Measurements from ENCODE around the gene REXO4. TPM values are rescaled to one million over a fixed set of nuclear protein-coding genes. Genes with fewer than 3 reads are reported as not detected.

The REXO4 gene
- total and polyA plus RNA-seq, 9 of the 15 experiments (the other 6 are each of a cell fraction or from before 2014, with no cell fraction given), result 3.4 to 72.9 (median 31.1) TPM

DNA sequence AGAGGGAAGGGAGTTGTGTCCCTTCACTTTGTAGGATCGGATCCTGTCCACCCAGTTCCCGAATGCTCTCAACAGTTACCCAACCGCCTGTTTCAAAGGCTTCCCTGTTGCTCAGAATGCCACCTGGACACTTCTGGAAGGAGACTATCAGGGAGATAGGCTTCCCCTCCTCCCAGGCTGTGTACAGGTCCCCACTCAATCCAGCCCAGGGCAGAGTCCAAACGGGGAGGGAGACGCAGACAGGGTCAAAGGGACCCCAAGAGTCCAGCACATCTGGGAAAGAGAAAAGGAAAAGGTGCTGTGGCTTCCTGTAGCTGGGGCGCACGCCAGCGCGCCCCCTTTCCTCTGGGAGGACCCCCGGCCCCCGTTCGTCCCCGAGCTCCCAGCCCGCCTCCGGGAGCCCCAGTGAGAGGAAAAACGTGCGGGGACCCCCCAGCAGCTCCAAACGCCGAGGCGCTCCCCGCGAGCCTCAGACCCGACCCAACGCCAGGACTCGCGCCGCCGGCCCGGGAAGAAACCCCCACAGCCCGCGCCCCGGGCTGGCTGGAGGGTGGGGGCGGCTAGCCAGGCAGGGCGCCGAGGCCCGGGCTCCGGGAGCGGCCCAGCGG is 42.6 kb downstream of the REXO4 start (continued):
- no peak for TF ChIP-seq GMEB1 (CRISPR knock-in tag; IDR thresholded peaks at IDR 0.05)
- no peak for TF ChIP-seq STAT5A (IDR thresholded peaks at IDR 0.05; ENCODE audit: borderline replicate concordance, low read length)
- TF ChIP-seq TBP (optimal IDR thresholded peaks at IDR 0.05; ENCODE audit: low read depth, low read length), result peak; percentile 10
- TF ChIP-seq RBM22 (IDR thresholded peaks at IDR 0.05; ENCODE audit: low read depth, low read length, poor library complexity, severe bottlenecking), result peak; percentile 70
- TF ChIP-seq NUFIP1 (IDR thresholded peaks at IDR 0.05; ENCODE audit: partially characterized antibody), result no peak
- TF ChIP-seq, protein P1, sequence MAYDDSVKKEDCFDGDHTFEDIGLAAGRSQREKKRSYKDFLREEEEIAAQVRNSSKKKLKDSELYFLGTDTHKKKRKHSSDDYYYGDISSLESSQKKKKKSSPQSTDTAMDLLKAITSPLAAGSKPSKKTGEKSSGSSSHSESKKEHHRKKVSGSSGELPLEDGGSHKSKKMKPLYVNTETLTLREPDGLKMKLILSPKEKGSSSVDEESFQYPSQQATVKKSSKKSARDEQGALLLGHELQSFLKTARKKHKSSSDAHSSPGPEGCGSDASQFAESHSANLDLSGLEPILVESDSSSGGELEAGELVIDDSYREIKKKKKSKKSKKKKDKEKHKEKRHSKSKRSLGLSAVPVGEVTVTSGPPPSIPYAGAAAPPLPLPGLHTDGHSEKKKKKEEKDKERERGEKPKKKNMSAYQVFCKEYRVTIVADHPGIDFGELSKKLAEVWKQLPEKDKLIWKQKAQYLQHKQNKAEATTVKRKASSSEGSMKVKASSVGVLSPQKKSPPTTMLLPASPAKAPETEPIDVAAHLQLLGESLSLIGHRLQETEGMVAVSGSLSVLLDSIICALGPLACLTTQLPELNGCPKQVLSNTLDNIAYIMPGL (CRISPR knock-in tag; IDR thresholded peaks at IDR 0.05), result no peak
- no peak for TF ChIP-seq SPI1 (IDR thresholded peaks at IDR 0.05; ENCODE audit: borderline replicate concordance, low read depth, low read length)
- TF ChIP-seq ELF2 (CRISPR knock-in tag; IDR thresholded peaks at IDR 0.05), result no peak
- TF ChIP-seq FOXM1 (IDR thresholded peaks at IDR 0.05; ENCODE audit: low read depth), result no peak
- 0 out of 2 replicates have a peak, but pooled peaks have one; percentile 37 for TF ChIP-seq FOXM1 (CRISPR knock-in tag; IDR thresholded peaks at IDR 0.05; ENCODE audit: low read depth)
- TF ChIP-seq JUND (IDR thresholded peaks at IDR 0.05; ENCODE audit: borderline replicate concordance, low read depth, low read length), result no peak
- TF ChIP-seq JUND (tag; IDR thresholded peaks at IDR 0.05; ENCODE audit: borderline replicate concordance, low read depth, low read length), result no peak
- TF ChIP-seq TAL1 (IDR thresholded peaks at IDR 0.05), result no peak
- TF ChIP-seq MCM3 (IDR thresholded peaks at IDR 0.05), result no peak
- TF ChIP-seq CREBBP (IDR thresholded peaks at IDR 0.05; ENCODE audit: low read depth, low read length), result no peak
- TF ChIP-seq NCOA1 (IDR thresholded peaks at IDR 0.05; ENCODE audit: low read depth), result no peak
- TF ChIP-seq NR2C1 (IDR thresholded peaks at IDR 0.05), result no peak
- TF ChIP-seq NR2C1 (tag; IDR thresholded peaks at IDR 0.05), result no peak
- TF ChIP-seq ZNF224 (CRISPR knock-in tag; IDR thresholded peaks at IDR 0.05), result no peak
- TF ChIP-seq ZFPM2 (CRISPR knock-in tag; IDR thresholded peaks at IDR 0.05), result no peak
- no peak for TF ChIP-seq KDM4B (IDR thresholded peaks at IDR 0.05; ENCODE audit: borderline replicate concordance in 2 of 2, low read depth in 1 of 2)
- TF ChIP-seq ZNF239 (CRISPR knock-in tag; IDR thresholded peaks at IDR 0.05), result no peak
- TF ChIP-seq, protein P2, sequence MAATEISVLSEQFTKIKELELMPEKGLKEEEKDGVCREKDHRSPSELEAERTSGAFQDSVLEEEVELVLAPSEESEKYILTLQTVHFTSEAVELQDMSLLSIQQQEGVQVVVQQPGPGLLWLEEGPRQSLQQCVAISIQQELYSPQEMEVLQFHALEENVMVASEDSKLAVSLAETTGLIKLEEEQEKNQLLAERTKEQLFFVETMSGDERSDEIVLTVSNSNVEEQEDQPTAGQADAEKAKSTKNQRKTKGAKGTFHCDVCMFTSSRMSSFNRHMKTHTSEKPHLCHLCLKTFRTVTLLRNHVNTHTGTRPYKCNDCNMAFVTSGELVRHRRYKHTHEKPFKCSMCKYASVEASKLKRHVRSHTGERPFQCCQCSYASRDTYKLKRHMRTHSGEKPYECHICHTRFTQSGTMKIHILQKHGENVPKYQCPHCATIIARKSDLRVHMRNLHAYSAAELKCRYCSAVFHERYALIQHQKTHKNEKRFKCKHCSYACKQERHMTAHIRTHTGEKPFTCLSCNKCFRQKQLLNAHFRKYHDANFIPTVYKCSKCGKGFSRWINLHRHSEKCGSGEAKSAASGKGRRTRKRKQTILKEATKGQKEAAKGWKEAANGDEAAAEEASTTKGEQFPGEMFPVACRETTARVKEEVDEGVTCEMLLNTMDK (IDR thresholded peaks at IDR 0.05; ENCODE audit: borderline replicate concordance, insufficient read depth, low read depth, low read length, poor library complexity, severe bottlenecking), result peak; percentile 25
